GM21576 (cell line): ENCODE results near the gene SND1.

Experiments
- ATAC-seq: cut with Tn5 transposase; IDR thresholded peaks from one replicate; pipeline ENCODE4 v1.9.1; 2021; ENCODE audit warnings: mild to moderate bottlenecking, moderate library complexity; ENCODE audit not compliant: unreplicated experiment

The SND1 gene

GRCh38 chr7:128005759-128006159 is 353.8 kb downstream of the SND1 start:
- no peak for ATAC-seq

- ATAC-seq = no peak
Observed at GRCh38 chr7:128006550-128007302, 354.7 kb downstream of the SND1 start.

DNA sequence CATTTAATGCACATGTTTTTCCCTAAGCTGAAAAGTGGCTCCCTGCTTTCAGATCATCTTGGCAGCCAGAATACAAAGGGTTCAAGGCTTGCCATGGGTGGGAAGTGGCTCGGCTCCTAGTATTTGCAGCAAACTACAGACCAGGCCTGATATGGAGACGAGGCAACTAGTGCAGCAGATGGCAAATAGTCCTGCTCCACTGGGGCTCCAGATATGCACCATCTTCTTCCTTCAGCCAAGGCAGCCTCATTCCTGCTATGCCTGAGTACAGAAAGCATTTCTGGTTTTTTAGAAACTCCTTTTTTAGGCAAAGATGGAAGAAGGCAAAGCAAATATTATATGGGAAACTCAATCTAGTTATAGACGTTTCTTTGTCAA is 355.3 kb downstream of the SND1 start:
- ATAC-seq = no peak

DNA sequence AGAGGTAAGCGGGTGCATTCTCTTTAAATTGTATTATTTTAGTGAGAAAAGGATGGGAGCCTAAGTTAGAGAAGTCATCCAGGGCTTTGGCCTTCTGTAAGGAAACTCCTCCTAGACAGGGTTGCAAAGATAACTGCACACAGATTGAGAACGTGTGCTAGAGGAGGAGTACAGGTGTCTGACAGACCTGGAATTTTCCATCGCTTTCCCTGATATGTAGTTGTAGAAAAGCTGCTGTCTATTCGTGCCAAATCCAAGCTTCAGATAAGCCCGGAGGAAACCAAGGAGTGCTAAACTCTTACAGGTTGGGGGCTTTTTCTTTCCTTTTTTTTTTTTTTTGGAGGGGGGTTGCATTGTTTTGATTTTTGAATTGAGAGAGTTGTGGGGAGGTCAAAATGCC is 356.1 kb downstream of the SND1 start:
- no peak for ATAC-seq

- no peak for ATAC-seq
Observed at GRCh38 chr7:128008744-128009143, 356.8 kb downstream of the SND1 start.

GRCh38 chr7:128010391-128011127 is 358.6 kb downstream of the SND1 start:
- ATAC-seq = peak; percentile 56

DNA sequence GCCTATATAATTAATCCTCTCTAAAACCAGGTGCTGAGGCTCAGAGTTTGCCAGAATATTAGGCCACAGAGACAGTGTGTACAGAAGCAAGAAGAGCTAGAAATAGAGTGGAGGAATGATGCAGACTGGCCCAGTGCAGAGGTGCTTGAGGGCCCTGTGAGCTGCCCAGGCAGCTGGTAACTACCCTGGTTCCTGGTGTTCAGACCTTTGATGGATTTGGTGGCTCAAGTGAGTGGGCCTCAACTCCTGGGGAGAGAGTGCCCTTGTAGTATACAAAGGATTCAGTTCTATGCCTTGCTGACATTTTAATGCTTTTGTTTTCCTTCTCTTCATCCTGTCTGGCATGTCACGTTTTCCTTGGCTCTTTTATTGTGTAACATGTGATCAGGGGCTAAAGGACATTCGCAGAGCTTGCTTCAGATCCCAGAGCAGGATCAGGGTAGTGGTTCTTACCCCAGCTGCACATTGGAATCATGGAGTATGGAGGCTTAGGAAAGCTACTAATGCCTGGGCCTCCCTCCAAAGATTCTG is 359.2 kb downstream of the SND1 start:
- no peak for ATAC-seq

GRCh38 chr7:128014811-128015210 is 362.8 kb downstream of the SND1 start:
- no peak for ATAC-seq

- no peak for ATAC-seq
Observed at GRCh38 chr7:128017460-128017859, 365.5 kb downstream of the SND1 start.

GRCh38 chr7:128017862-128018845 is 366.2 kb downstream of the SND1 start:
- ATAC-seq = no peak

DNA sequence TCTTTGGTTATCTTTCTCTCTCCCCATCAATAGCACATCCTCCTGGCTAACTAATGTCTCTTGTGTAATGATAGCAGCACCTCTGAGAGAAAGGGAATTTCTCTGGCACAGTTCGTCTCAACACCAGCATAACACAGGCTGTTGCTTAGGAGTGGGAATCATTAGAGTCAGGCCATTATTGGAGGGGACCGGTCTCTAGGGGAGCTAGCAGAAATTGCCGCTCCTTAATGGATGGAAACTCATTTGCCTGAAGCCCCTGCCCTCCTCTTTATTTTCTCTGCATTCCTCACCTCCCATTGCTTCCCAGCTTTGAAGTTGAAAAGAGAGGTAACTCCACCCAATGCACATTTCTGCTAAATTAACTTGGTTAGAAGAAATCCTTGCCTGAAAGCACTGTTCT is 367.3 kb downstream of the SND1 start:
- no peak for ATAC-seq

DNA sequence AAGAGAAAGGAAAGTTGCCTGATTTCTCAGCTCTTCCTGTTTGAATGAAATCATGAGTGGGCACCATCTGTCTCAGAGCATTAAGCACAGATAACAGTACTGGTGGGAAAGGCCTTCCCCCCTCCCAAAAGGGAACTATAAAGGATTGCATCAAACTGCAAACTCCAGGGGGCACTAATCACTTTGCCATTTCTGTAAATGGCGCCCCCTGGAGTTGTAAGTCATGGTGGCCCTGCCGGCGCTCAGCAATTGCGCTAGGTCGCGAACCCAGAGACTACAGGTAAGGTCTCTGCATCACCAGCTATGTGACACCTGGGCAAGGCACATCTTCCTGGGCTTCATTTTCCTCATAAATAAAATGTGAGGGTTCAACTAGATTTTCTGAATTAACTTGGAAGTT is 368.2 kb downstream of the SND1 start:
- ATAC-seq = no peak

- no peak for ATAC-seq
Observed at GRCh38 chr7:128021366-128021765, 369.4 kb downstream of the SND1 start.

DNA sequence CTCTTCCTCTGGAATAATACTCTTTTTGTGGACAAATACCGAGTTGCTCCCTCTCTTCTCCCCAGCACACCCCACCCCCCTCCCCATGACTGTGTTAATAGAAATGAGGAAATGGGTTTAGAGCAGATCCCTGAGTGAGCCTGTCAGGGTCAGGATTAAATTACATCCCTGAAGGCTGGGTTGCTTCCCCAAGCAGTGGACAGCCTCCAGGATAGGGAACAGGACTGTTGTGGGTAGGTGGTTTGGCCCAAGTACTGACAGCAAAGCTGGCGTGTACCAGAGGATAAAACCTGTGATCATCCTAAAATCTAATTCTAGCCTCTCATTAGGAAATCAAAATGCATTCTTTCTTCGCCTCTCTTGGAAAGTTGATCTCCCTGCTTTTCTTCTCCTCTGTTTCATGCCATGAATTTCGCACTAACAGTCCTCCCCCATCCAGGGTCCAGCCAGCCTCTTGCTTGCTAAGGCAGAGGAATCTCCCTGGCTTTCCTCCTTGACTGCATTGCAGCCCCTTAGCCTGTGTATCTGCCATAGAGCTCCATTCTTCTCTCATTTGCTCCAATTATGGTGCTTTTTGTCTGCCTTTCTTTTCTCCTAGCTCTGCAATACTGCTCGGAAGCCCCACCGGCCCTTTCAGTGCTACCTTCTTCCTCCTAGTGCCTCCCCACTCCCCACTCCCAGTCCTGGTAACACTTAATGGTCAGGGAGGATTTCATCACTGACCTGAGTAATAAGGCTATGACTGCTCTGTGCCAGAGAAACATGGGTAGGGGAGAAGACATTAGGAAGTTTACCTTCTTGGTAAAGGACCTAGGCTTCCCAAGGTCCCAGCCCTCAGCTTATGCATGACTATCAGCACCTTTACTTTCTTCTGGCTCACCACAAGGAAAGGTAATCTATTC is 370.9 kb downstream of the SND1 start:
- no peak for ATAC-seq

DNA sequence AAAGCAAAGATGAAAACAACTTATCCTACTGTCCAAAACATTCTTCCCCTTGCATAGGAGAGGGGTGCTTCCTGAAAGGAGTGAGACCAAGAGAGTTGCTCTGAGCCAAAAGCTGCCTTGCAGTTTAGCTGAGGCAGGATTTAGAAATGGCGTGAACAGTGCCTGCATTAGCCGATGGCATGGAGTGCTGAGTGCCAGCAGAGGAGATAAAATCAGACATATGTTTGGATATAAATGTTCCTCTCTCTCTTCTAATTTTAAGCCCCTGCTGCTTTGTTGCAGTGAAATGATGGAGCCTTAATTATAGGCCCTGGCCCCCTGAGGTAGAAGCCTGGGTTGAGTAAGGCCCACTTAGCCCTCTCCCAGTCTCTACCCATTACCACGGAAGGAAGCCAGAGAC is 372.2 kb downstream of the SND1 start:
- ATAC-seq = no peak

- ATAC-seq = no peak
Observed at GRCh38 chr7:128025380-128025779, 373.4 kb downstream of the SND1 start.

DNA sequence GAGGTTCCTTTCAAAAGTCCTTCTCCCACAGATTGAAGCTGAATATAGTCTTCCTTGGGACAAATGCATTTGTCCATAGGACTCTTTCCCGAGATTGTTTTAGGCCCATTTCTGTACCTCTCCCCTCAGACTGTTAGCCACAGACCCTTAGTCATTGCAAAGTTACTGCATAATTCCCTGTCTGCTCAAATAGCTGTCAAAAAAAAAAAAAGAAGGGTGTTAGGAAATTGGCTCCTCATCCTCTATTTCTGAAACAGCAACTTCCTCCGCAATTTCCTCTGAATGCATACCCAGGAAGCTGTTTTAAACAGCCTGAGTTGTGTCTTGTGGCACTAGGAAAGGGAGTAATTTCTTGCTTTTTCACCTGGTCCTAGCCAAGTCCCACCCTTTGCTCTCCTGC is 373.8 kb downstream of the SND1 start:
- no peak for ATAC-seq

DNA sequence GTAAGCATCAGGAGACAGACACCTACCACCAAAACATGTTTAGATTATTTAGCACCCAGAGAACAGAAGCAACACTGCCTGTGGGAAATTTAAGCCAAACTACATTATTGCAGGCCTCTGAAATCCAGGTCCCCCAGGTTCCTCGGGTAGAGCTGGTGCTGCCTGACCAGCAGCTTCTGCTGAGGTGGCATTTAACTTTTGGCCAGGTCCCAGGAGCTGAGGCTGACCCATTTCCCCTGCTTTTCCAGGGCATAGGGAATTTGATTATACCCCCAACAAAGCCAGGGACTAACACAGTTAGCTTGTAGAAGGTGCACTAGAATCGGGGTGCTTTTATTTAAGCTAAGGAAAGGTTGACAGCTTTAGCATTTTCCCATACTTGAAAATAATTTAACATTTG is 374.6 kb downstream of the SND1 start:
- no peak for ATAC-seq

DNA sequence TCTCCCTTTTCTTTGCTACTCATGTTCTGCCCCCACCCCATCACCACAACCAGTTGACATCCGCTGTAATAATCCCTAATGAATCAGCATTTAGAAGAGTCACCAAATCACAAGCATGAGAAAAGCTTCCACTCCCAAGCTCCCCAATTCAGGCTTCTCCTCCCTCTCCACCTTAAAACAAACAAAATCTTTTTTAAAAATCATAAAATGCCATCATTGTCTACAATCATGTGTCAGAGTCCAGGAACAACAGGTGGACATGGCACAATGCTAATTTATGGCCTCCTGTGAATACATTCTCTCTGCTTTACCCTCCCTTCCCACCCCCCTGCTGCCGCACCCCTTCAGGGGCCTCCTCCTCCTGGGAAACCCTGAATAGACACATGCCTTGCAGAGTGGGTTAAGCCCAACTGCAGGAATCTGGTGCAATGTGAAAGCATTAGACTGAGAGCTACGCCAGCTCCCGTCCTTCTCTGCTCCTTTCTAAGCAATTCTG is 375.5 kb downstream of the SND1 start:
- no peak for ATAC-seq
